ENCODE data around the gene KRTAP29-1.

DNA sequence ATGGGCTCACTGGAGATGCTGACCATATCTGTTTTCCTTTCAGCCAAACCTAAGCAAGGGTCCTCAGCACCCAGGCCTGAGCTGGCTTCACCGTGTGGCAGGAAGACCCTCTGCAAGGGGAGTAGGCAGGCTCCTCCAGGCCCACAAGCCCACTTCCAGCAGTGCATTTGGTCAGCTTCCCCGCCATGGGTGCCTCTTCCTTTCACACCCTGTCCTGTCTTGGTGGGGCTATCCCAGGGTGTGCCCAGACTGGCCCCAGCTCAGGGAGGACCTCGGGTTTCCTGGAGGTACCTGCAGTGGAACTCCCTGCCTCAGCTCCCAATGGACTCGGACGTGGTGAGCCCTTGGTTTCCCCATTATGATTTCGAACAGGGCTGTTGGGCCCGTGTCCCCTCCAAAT is 25.6 kb upstream of the KRTAP29-1 start:
- TF ChIP-seq TCF12 (IDR thresholded peaks at IDR 0.05; ENCODE audit: low read depth) (no peak), TAF1 (IDR thresholded peaks at IDR 0.05; ENCODE audit: low read depth) (no peak), YY1 (IDR thresholded peaks at IDR 0.05; ENCODE audit: low read depth) (no peak), RAD21 (IDR thresholded peaks at IDR 0.05; ENCODE audit: low read depth) (no peak), EP300 (IDR thresholded peaks at IDR 0.05; ENCODE audit: borderline replicate concordance) (no peak), CREB1 (IDR thresholded peaks at IDR 0.05; ENCODE audit: low read depth) (no peak), TEAD4 (IDR thresholded peaks at IDR 0.05) (no peak), FOXM1 (IDR thresholded peaks at IDR 0.05; ENCODE audit: borderline replicate concordance, low read depth) (no peak), USF1 (IDR thresholded peaks at IDR 0.05) (no peak), CEBPB (IDR thresholded peaks at IDR 0.05) (no peak), ZBTB7A (IDR thresholded peaks at IDR 0.05; ENCODE audit: low read depth) (no peak), EGR1 (IDR thresholded peaks at IDR 0.05) (no peak)
- TF ChIP-seq, protein P1, sequence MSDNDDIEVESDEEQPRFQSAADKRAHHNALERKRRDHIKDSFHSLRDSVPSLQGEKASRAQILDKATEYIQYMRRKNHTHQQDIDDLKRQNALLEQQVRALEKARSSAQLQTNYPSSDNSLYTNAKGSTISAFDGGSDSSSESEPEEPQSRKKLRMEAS (IDR thresholded peaks at IDR 0.05): no peak
- TF ChIP-seq, protein P2, sequence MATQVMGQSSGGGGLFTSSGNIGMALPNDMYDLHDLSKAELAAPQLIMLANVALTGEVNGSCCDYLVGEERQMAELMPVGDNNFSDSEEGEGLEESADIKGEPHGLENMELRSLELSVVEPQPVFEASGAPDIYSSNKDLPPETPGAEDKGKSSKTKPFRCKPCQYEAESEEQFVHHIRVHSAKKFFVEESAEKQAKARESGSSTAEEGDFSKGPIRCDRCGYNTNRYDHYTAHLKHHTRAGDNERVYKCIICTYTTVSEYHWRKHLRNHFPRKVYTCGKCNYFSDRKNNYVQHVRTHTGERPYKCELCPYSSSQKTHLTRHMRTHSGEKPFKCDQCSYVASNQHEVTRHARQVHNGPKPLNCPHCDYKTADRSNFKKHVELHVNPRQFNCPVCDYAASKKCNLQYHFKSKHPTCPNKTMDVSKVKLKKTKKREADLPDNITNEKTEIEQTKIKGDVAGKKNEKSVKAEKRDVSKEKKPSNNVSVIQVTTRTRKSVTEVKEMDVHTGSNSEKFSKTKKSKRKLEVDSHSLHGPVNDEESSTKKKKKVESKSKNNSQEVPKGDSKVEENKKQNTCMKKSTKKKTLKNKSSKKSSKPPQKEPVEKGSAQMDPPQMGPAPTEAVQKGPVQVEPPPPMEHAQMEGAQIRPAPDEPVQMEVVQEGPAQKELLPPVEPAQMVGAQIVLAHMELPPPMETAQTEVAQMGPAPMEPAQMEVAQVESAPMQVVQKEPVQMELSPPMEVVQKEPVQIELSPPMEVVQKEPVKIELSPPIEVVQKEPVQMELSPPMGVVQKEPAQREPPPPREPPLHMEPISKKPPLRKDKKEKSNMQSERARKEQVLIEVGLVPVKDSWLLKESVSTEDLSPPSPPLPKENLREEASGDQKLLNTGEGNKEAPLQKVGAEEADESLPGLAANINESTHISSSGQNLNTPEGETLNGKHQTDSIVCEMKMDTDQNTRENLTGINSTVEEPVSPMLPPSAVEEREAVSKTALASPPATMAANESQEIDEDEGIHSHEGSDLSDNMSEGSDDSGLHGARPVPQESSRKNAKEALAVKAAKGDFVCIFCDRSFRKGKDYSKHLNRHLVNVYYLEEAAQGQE (IDR thresholded peaks at IDR 0.05; ENCODE audit: low read depth): no peak
